Nucleus accumbens (tissue), 56 donors: Measurements from ENCODE around the gene CHST10.
"Not testable (repeated sequence)": the region's sequence is repeated elsewhere in the genome, so short reads cannot be mapped to it uniquely, and the experiment has no call there.

ENCODE experiments used
- DNase-seq, 56 donors: peaks; one replicate each; lab custom pipeline; 2025; lab: John Stamatoyannopoulos, UW

The CHST10 gene, protein sequence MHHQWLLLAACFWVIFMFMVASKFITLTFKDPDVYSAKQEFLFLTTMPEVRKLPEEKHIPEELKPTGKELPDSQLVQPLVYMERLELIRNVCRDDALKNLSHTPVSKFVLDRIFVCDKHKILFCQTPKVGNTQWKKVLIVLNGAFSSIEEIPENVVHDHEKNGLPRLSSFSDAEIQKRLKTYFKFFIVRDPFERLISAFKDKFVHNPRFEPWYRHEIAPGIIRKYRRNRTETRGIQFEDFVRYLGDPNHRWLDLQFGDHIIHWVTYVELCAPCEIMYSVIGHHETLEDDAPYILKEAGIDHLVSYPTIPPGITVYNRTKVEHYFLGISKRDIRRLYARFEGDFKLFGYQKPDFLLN

DNA sequence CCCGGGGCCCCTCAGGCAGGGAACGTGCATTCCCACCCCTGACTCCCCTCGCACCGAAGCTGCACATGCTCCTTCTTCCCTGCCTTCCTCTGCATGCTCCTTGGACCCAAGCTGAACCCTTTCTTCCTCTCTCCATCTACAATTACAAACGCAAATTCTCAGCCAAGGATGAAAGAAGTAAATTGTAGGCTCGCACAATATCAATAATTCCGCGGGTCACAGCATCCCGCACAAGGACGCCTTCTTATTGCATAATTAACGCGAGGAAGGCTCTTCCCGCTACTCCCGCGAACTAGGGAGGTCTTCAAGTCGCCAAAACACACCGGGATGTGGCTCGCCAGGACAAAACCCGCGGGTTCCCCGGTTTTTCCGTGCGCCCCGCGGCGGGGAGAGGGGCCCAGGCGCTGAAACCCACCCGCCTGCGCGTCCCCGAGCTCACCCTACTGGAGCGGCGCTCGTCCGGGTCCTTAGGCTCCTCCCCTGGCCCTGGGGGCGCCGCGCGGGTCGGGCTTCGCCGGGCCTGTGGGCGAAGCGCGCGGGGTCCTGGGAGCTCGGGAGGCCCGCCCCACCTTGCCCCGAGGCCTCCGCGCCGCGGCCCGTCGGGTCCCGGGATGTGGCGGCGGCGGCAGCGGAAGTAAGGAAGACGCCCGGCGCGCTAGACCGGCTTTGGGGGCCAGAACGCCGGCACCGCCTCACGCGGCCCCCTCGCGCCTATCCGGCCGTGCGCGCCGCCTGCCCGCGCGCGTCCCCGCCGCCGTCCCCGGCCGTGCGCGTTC lies at the start of gene CHST10:
Gene CHST10, minus strand, starts transcription at position 734 of the 776 bp plus-strand sequence. CDS start 10,993 bp downstream, outside the sequence.
- peak in 45 of 56 donors; percentile 18 to 86 (median 63) for DNase-seq

DNA sequence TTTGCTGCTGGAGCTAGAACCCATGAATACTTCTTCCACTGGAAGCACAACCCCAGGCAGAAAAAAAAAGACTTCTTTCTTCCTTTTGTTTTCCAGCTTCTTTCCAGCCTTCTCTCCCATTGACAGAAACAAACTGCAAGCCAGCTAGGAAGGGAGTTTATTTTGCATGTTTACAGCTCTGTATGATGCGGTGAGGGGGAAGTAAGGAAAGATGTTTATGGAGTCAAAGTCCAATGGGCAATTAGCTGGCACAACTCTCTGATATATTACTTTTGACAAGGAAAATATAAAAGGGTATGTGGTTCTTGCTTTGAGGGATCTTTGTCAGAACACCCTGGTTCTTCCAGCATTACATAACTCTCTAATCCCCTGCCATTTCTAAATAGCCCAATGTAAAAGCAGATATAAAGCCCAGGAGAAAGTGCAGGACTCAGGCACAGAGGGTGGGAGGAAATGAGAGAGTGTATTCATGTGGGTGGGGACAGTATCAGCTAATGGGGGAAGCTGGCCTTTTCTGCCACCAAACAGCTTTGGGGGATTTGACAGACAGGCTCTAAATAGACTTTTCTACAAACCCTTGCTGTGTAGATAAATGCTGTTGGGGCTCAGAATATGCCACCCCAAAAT lies 43.5 kb upstream of the CHST10 start:
- no peak for DNase-seq

DNA sequence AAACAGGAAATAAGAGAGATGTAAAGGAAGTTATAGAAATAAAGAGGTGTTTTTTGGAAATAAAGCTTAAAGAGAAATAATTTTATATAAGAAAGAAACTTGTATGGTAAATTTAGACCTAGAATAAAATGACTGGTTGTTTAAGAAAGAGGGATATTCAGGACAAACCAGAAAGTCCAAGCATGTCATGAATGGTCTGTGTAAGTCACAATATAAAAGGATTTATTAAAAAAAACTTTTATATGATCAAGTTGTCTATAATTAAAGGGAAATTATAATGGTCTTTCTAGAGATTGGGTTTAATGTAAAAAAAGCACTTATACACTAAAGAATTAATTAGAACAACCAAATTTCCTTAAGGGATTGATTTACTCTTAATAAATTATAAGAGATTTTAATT lies 38.9 kb upstream of the CHST10 start:
- not testable (repeated sequence) for DNase-seq

DNA sequence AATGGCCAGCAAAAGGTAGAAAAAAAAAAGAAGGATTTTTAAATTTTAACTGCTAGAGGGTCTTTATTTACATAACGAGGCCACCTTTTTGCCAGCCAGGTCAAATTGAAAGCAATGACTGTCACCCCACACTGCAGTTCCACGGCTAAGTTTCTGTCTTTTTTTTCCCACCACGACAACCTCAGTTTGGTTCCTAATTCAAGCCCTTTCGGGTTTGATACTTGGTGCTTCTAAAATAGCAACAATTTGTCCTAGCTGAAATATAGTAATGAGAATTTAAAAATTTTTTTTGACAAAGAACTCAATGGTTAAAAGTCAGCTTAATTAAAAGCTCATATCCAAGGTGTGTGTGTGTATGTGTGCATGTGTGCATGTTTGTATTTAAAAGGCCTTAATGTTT lies 36.4 kb upstream of the CHST10 start:
- no peak for DNase-seq

DNA sequence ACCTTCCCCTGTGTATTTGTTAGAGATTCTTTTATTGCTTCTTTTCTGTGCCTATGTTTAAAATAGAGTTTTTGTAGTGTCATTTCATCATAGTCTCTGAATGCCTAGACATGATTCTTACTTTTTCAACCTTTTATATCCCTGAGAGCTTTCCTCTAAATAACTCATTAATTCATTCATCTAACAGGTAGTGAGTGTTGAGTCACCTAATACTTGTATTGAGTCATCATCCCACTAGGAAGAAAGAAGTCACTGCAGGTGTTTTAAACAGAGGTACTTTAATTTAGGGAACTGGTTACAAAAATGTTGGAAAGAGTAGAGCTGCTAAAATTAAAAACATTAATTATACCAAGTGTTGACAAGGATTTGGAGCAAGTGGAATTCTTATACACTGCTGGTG lies 34.3 kb upstream of the CHST10 start:
- DNase-seq: no peak

DNA sequence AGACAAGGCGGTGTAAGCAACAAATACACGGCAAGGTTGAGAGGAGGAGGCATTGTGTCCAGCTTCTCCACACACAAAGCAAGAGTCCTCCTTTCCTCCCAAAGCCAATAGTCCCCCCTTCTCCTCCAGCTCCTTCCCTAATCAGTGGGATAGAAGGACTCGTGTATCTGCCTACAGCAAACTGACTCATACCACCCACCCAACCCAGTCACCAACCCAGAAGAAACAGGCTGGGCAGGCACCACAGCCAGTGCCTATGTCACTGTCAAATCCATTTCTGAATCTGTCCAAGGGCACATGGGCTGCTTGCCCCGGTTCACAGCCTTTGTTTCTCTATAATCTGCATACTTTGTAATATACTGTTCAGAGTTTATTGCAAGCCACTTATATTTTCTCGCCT lies 33.6 kb upstream of the CHST10 start:
- no peak for DNase-seq

DNA sequence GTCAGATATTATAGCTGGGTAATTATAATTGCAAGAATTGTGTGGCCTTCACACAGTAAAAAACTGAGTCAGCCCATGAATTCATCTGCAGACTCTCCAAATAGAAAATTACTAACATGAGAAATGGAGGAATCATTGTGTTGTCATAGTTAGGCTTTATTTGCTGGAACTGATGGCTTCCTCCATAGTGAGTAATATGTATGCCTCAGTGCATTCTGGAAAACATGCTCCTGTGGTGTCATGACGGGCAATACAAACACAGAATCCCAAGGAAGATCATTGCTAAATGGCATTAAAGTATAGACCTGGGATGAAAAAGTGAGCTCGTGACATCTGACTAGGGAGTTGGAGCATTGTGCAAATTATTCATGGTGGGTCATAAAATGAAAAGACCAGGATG lies 29.2 kb upstream of the CHST10 start:
- DNase-seq: no peak

DNA sequence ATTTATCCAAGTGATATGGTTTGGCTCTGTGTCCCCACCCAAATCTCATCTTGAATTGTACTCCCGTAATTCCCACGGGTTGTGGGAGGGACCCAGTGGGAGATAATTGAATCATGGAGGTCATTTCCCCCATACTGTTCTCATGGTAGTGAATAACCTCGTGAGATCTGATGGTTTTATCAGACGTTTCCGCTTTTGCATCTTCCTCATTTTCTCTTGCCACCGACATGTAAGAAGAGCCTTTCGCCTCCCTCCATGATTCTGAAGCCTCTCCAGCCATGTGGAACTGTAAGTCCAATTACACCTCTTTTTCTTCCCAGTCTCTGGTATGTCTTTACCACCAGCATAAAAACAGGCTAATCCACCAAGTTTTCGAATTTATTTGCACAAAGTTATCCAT lies 20.3 kb upstream of the CHST10 start:
- DNase-seq: no peak

DNA sequence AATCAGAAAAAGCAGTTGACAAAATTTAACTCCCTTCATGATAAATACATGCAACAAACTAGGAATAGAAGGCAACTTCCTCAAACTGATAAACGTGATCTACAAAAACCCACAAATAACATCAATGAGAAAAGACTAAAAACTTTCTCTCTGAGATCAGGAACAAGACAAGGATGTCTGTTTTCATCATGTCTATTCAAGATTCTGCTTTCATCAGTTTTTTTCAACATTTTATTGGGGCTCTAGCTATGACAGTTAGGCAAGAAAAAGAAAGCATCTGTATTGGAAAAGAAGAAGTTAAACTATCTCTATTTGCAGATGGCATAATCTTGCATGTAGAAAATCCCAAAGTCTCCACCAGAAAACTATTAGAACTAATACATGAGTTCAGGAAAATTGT lies 12.3 kb upstream of the CHST10 start:
- DNase-seq: no peak

DNA sequence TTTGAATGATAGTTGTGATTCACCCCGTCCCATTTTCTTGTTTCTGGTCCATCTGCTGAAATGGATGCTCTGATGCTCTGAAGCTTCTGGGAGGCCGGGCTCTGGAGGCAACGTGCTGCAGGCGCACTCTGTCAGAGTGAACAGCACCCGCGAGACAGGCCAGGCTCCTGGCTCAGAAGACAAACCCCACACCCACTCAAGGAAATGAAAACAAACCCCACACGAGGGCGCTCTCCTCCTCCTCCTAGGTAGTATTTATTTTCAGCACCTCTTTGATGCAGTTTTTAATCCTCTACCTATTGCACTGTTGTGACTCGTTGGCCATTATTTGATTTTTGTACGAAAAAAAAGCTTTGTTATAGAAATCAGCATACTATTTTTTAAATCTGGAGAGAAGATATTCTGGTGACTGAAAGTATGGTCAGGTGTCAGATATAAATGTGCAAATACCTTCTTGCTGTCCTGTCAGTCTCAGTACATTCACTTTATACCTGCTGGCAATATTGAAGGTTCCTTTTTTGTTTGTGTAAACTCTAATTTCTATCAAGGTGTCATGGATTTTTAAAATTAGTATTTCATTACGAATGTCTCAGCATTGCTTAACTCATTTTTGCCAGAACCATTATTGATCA lies 10.3 kb upstream of the CHST10 start:
- peak in 44 of 56 donors; percentile 14 to 86 (median 46) for DNase-seq

DNA sequence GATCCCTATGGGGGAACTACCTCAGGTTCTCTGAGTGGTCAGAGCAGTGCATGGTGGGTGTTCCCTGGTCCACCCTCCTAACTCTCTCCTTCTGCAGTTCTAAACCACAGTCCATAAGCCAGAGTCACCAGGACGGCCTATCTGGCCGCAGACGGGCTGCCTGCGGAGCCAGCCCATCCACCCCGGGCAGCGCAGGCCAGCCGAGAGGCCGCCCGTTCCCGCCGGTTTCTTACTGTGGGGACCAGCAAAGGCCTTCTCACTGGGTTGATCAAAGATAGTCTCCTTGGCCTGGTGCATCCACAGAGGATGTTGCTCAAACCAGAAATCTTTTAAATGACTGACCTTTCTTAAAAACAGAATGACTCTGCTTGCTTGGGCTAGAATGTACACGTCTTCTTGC lies 9.6 kb upstream of the CHST10 start:
- no peak for DNase-seq

DNA sequence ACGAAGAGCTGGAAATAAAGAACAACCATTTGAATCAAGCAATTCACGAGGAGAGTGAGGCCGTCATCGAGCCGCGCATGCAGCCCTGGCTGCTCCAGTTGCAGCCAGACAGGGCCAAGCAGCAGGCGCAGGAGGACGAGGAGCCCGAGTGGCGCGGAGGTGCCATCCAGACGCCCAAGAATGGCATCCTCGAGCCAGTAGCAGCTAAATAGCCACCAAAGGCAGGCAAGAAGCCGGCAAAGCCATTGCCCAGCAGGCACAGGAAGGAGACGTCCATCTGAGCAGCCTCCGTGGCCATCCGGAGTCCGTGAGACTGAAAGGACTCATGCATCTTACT lies 8.9 kb upstream of the CHST10 start:
- DNase-seq: no peak

DNA sequence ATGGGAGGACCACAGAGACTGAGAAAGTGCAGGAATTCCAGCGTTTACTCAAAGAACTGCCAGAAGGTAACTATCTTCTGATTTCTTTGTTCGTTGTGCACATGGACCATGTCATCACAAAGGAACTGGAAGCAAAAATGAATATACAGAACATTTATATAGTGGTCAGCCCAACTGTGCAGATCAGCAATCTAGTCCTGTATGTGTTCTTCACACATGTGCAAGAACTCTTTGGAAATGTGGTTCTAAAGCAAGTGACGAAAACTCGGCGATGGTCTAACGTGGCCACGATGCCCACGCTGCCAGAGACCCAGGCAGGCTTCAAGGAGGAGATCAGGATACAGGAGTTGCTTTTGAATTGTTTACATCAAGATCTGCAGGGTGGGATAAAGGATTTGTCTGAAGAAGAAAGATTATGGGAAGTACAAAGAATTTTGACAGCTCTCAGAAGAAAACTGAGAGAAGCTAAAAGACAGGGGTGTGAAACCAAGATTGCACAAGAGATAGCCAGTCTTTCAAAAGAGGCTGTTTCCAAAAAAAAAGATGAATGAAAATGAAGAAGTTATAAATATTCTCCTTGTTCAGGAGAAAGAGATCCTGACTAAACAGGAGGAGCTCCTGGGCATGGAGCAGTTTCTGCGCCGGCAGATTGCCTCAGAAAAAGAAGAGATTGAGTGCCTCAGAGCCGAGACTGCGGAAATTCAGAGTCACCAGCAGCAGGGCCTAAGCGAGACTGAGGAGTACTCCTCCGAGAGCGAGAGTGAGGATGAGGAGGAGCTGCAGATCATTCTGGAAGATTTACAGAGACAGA lies 8.3 kb upstream of the CHST10 start:
- DNase-seq: no peak

DNA sequence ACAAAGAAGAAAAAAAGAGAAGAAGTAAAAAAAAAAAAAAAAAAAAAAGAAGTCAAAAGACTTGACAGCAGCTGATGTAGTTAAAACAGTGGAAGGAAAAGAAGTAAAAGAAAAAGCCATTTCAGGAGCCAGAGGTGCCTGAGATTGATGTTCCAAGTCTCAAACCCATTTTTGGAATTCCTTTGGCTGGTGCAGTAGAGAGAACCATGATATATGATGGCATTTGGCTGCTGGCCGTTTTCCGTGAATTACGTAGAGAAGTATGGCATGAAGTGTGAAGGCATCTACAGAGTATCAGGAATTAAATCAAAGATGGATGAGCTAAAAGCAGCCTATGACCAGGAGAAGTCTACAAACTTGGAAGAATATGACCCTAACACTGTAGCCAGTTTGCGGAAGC lies 7.6 kb upstream of the CHST10 start:
- DNase-seq: no peak

DNA sequence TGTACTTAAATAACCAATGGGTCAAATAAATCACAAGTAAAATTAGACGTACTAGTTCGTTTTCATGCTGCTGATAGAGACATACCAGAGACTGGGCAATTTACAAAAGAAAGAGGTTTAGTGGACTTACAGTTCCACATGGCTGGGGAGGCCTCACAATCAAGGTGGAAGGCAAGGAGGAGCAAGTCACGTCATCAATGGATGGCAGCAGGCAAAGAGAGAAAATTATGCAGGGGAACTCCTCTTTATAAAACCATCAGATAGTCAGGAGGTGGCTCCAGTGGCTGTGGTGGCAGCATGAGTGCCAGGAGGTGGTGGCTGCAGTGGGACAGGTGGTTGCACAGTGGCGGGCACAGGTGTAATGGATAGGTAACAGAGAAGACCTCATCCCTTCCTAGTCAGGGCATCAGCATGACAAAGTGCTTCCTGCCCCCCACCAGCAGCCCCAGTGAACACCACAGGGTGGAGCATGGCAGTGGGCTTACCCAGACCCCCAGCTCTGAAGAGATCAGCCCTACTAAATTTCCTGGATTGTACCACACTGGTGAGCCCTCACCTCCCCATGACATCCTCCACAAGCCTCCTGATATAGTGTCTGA lies 6.9 kb upstream of the CHST10 start:
- DNase-seq: no peak

DNA sequence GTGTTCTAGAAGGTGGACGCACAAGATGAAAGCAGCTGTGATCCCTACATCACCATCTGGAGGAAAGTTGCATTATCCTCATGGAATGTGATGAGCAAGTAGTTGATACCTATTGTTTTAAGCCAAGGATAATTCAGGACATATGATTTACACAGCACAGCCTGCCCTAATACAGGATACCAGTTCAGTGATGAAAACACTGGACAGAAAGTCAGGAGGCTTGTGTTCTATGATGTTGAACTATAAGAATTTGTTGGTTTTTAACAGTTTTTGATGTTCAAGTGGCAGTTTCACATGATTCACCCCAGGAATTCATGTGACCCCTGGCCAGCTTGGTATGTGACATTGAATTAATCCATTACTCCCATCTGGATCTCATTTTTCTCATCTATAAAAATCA lies 6.2 kb upstream of the CHST10 start:
- DNase-seq: no peak

DNA sequence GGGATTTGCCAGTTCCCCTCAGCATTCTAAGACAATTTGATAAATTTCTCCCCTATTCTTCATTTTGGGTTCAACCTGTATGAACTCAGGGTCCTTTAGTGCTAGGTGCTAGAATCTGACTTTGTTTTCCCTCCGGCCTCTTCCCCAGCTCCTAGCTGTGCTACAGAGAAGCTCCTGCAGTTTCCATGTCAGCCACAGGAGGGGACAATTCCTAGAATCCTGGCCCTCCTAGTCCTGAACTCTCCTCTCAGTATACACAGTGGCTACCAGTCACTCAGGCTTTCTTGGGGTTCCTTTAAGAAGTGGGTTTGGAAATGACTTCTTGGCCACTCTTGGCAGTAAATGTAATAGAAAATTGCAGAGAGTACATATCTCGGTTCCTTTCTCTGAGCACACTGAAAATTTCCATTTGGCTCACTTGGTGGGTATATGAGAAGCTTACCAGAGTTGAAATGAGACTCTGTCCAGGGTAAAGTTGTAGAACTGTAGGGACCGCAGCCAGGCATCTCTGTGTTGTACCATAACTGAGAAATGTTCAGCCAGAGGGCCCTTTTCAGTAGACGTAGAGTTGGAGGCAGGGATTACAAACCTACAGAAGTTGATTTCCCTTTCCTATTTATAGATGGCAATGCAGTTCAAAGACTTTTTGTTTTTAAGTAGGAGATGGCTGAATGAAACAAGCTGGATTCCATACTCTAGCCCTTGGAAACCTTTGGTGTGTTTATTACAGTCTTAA lies 5.0 kb upstream of the CHST10 start:
- peak in 11 of 56 donors; percentile 10 to 50 (median 22) for DNase-seq

DNA sequence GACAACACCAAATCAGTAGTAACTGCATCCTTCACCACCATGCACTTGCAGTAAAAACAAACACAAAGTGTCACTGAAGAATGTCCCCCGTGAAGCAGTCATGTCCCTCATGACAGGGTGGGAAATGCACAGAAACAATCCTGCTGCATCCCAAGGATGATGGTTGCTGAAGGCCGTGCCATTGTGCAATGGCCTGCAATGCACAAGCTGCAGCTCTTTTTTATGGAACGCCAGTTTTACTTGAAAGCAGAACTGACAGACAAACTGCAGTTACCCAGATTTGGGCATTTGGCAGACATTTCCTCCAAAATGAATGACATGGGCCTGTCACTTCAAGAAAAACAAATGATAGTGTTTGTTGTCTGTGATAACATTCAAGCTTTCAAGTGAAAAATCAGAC lies 2.4 kb upstream of the CHST10 start:
- DNase-seq: no peak

DNA sequence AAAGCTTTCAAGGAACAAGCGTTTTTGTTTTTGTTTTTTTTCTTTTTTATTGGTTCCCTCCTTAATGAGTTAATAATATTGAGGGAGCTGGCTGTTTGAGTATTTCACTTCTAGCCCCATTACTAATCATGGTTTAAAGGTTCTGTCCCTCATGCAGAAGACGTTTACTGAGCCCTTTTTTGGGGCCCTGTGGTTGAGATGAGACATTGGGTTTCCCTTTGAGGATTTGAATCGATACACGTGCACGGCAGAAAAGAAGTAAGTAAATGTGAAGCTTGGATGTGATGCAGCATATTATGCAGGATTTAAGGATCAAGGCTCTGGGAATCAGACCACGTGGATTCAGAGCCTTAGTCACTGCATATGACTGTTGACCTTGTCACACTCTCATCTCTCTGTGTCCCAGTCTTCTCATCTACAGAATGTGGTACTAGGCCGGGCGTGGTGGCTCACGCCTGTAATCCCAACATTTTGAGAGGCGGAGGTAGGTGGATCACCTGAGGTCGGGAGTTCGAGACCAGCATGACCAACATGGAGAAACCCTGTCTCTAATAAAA lies 1.0 kb upstream of the CHST10 start:
- DNase-seq: no peak
